Body of pancreas (tissue), 4 donors: ENCODE data around the gene SPOP. TPM values are rescaled to one million over a fixed set of nuclear protein-coding genes. Genes with fewer than 3 reads are reported as not detected.
A peak's percentile ranks its signal among the peaks of the same experiment; 100 is the strongest.

ENCODE experiments used
- ATAC-seq: fragments of 150-250 bp; one replicate; pipeline ENCODE4 v1.9.1; 2016
- DNase-seq, 4 donors: peaks; one replicate each; pipeline ENCODE4 v3.0.0-alpha.2; 2019
- H3K27ac ChIP-seq, 4 donors: fragments of 200-600 bp; sonication (generic); 1 replicate in 3 of 4; 2 replicates in 1 of 4; pipeline versions ENCODE4 v1.5.1 to v1.6.1; 2016 to 2019; ENCODE audit warnings: mild to moderate bottlenecking in 1 of 4, mixed read lengths in 1 of 4, moderate library complexity in 1 of 4
- H3K27me3 ChIP-seq, 2 donors: fragments of 200-600 bp; sonication (generic); one replicate each; pipeline ENCODE4 v1.6.0; 2016; ENCODE audit warnings: mild to moderate bottlenecking in 1 of 2
- H3K36me3 ChIP-seq, 2 donors: fragments of 200-600 bp; sonication (generic); replicated peaks in 1 of 2; 2 replicates each; pipeline ENCODE4 v1.5.1; 2016; ENCODE audit warnings: low read depth in 2 of 2; ENCODE audit not compliant: insufficient read depth in 1 of 2
- H3K4me1 ChIP-seq: fragments of 200-600 bp; sonication (generic); one replicate; pipeline ENCODE4 v1.6.0; 2016
- H3K4me3 ChIP-seq, 2 donors: fragments of 200-600 bp; sonication (generic); 1 replicate in 1 of 2; 2 replicates in 1 of 2; pipeline ENCODE4 v1.5.1; 2016 to 2019
- H3K9me3 ChIP-seq, 3 donors: fragments of 200-600 bp; sonication (generic); 1 replicate in 2 of 3; 2 replicates in 1 of 3; pipeline ENCODE4 v1.5.1; 2016
- POLR2A ChIP-seq, 3 donors: fragments of 450-650 bp; IDR thresholded peaks; one replicate each; pipeline ENCODE4 v1.6.1; 2016; ENCODE audit warnings: antibody characterized with exemption in 3 of 3, mild to moderate bottlenecking in 2 of 3
- WGBS, 2 donors: methylation state at CpG; one replicate each; pipeline ENCODE4 v1.1.5; 2017; 5-methylcytosine and 5-hydroxymethylcytosine counted together
- intact Hi-C: fragments of 100-400 bp; cut with DNase I; formaldehyde crosslinking; loops from one replicate; pipeline ENCODE4 v1.15.1; 2023
- total RNA-seq, 2 donors: library from RNA; depleted of rRNA; stranded (reverse); fragments of >200 nt; gene quantifications; one replicate each; pipeline ENCODE4 v1.1.0, GENCODE V29; 2016
- TF ChIP-seq, protein P1 (sequence below), 7 experiments: fragments of 450-650 bp in 4 of 7; fragments of 200-600 bp in 3 of 7; sonication (generic) in 3 of 7; IDR thresholded peaks; one replicate each; pipeline ENCODE4 v1.5.1; 2016 to 2019; ENCODE audit warnings: antibody characterized with exemption in 7 of 7

Gene SPOP
- total RNA-seq, 2 donors from 2014 or later = 42.3 to 57.4 TPM

DNA sequence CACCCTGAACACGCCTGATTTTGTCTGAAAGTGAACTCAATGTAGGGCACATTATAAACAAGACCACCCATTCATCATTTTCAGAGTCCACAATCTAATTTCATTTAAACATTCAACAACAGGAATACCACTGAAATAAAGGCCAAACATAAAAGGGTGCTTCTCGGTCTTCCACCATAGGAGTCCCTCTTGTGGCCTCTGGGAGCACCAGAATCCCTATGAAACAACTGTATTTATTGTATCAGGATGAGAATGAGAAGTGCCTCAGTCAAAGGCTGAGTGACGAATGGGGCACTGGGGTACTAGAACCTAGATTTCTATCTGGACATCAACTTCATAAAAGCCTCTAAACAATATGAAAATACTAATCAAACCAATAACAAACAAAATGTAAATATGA is 61.8 kb downstream of the SPOP start:
- H3K4me1 ChIP-seq = peaks cover 43% of the 10 kb centered on the region
- no peaks in the 10 kb centered on the region for H3K27me3 ChIP-seq
- H3K36me3 ChIP-seq = peaks cover 0 to 13% of the 10 kb centered on the region in 2 donors
- ATAC-seq = no peak
- TF ChIP-seq, protein P1, sequence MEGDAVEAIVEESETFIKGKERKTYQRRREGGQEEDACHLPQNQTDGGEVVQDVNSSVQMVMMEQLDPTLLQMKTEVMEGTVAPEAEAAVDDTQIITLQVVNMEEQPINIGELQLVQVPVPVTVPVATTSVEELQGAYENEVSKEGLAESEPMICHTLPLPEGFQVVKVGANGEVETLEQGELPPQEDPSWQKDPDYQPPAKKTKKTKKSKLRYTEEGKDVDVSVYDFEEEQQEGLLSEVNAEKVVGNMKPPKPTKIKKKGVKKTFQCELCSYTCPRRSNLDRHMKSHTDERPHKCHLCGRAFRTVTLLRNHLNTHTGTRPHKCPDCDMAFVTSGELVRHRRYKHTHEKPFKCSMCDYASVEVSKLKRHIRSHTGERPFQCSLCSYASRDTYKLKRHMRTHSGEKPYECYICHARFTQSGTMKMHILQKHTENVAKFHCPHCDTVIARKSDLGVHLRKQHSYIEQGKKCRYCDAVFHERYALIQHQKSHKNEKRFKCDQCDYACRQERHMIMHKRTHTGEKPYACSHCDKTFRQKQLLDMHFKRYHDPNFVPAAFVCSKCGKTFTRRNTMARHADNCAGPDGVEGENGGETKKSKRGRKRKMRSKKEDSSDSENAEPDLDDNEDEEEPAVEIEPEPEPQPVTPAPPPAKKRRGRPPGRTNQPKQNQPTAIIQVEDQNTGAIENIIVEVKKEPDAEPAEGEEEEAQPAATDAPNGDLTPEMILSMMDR (IDR thresholded peaks at IDR 0.05) = no peak
- no peak for TF ChIP-seq POLR2A (IDR thresholded peaks at IDR 0.05)
- WGBS, 2 donors = 79 to 80% methylated on average over 3 of the region's 3 CpGs
- peak overlapping the region in 1 of 4 donors; percentile 44 for H3K27ac ChIP-seq
- H3K9me3 ChIP-seq = no peaks in the 10 kb centered on the region
- intact Hi-C loops = no loop called here
- DNase-seq = no peak
- no peak overlapping the region for H3K4me3 ChIP-seq

DNA sequence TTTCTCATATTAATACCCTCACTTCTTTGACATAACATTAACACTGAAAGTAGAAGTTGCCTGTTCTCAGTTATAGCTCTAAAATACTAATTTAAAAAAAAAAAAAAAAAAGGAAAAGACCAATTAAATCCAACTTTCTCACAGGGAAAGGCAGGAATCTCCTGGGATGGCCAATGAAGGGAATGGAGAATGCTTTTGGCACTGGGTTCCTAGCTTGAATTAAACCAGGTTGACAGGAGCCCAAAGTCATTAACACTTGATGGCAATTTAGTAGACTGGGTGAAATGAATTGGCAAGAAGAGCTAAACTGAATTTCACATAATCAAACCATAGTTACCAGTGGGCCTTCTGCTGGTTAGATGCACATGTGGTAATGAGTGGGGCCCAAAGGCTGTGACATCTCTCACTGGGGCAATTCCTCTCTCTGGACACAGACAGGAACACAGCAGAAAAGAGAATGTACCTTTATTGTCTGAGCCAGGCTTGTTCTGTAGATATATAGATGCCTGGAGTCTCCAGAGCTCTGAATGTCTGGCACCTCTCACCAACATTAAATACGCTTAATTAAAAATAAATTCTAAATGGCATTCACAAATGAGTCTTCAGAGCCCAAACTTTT is 64.6 kb downstream of the SPOP start:
- intact Hi-C loops = no loop called here
- Histone ChIP-seq H3K4me3 (no peak overlapping the region), H3K9me3 (no peaks in the 10 kb centered on the region), H3K27me3 (no peaks in the 10 kb centered on the region), H3K27ac (no peak overlapping the region), H3K4me1 (peaks cover 53% of the 10 kb centered on the region), H3K36me3 (peaks cover 0 to 9% of the 10 kb centered on the region in 2 donors)
- 94 to 100% methylated on average over 1 of the region's 1 CpG for WGBS, 2 donors
- TF ChIP-seq, protein P1 (IDR thresholded peaks at IDR 0.05) = no peak
- TF ChIP-seq POLR2A (IDR thresholded peaks at IDR 0.05) = no peak
- DNase-seq = no peak
- no peak for ATAC-seq

DNA sequence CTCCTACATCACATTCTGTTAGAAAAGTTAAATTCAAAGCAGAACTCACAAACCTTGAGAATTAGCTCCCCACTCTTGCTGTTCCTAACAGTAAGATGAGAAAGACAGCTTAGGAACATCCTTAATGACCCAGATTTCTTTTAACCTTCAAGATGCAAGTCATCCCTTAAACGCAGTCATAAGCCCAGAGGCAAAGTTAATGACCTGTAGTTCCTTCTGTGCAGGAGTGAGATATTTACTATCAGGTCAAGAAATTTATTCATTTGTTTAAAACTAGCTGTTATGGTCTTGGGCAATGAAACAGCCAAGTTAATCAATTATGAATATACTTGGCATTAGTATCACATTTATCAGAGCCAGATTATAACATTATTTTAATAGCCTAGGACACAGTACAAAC is 65.2 kb downstream of the SPOP start:
- 58 to 60% methylated on average over 1 of the region's 1 CpG for WGBS, 2 donors
- peaks cover 51% of the 10 kb centered on the region for H3K4me1 ChIP-seq
- no peaks in the 10 kb centered on the region for H3K27me3 ChIP-seq
- no peak for TF ChIP-seq POLR2A (IDR thresholded peaks at IDR 0.05)
- TF ChIP-seq, protein P1 (IDR thresholded peaks at IDR 0.05) = no peak
- DNase-seq (no peak), ATAC-seq (no peak)
- peaks cover 0 to 9% of the 10 kb centered on the region in 2 donors for H3K36me3 ChIP-seq
- intact Hi-C loops = no loop called here
- H3K27ac ChIP-seq = no peak overlapping the region
- no peak overlapping the region for H3K4me3 ChIP-seq
- no peaks in the 10 kb centered on the region for H3K9me3 ChIP-seq

DNA sequence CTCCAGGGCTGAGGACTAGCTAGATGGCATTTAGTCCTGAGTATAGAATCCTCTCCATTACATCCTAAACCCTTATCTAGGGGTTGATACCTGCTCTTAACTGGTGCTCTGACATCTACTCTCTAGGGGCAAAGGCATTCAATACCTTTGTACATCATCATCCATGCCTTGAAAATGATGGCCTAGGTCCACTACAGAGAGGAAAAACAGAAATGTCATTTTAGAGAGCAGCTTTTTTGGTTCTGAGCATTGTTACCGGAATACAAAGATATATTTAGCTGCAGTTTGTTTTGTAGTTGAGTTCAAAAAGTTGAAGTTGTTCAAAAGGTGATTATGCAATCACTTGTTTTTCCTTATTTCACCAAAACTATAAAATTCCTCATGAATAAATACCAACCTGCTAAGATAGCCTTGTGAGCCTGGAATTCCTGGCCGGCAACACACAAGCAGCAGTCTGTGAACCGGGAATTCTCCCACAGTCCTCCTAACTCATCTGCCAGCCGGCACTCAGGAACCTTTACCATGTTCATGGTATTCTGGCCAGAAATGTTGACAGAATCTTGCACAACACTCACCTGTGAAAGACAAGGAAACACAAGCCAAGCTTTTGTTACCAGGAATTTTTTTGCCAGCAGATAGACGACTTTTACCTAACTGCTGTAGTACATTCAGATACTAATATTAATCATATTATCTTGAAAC is 66.9 kb downstream of the SPOP start:
- peaks cover 34% of the 10 kb centered on the region for H3K4me1 ChIP-seq
- intact Hi-C loops = no loop called here
- H3K27me3 ChIP-seq = no peaks in the 10 kb centered on the region
- ATAC-seq = peak; percentile 84
- WGBS, 2 donors = 5 to 15% methylated on average over 5 of the region's 5 CpGs
- H3K27ac ChIP-seq = peak overlapping the region; percentile 19 to 68 (median 31)
- H3K4me3 ChIP-seq = no peak overlapping the region
- TF ChIP-seq, protein P1 (IDR thresholded peaks at IDR 0.05) = no peak
- TF ChIP-seq POLR2A (IDR thresholded peaks at IDR 0.05) = no peak
- peaks cover 0 to 14% of the 10 kb centered on the region in 2 donors for H3K36me3 ChIP-seq
- peak; percentile 44 to 72 (median 58) for DNase-seq
- no peaks in the 10 kb centered on the region for H3K9me3 ChIP-seq
